ENCODE measurements around the gene PLEKHO2.

DNA sequence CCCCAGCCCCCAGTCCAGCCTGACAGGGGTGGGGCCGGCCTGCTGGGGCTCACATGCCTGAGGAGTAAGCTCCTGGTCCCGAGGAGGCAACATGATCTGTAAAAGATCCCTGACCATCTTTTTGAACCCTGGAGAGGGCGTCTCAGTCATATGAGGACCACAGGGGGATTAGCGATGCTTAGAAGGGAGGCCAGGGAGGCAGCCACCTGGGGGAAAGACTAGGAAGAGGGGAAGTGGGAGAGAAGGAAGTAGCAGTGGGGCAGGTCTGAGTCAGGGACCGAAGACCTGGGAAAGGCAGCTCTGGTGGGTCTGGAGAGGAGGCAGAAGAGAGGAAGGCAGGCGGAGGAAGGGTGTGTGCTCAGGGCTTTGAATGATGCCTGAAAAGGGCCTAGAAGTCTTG is 35.2 kb upstream of the PLEKHO2 start:
- TF ChIP-seq POLR2A (IDR thresholded peaks at IDR 0.05; ENCODE audit: low read depth, low read length) = no peak
- TF ChIP-seq POLR2AphosphoS5 (IDR thresholded peaks at IDR 0.05; ENCODE audit: low read depth, low read length) = no peak
- TF ChIP-seq TAF1 (IDR thresholded peaks at IDR 0.05; ENCODE audit: borderline replicate concordance, low read depth, low read length) = no peak
